Activated CD8-positive, alpha-beta T cell treated with anti-CD3 and anti-CD28 coated beads, Interleukin-2, amount 10 ng/mL, durations not matched to agents 7 days and 5 days (primary cell): ENCODE measurements around the gene ADGRE3. TPM values are rescaled to one million over a fixed set of nuclear protein-coding genes. Genes with fewer than 3 reads are reported as not detected.

ENCODE experiments used
- total RNA-seq, 2 experiments: library from RNA; stranded (reverse); gene quantifications; one replicate each; pipeline ENCODE4 v1.2.3, GENCODE V29; 2021

ADGRE3 gene
- total RNA-seq, 2 experiments from 2014 or later: not detected

Other genes starting within 250 kb of the ADGRE3 start
- gene PKN1, start 241.5 kb downstream of the ADGRE3 start, total RNA-seq: 100 to 1,000 TPM; 244 to 263 TPM
- under 1 TPM; 0.32 to 0.44 TPM for gene PTGER1, start 199.5 kb downstream of the ADGRE3 start, total RNA-seq
- gene GIPC1, start 178.7 kb downstream of the ADGRE3 start, total RNA-seq: 10 to 100 TPM; 37.9 to 39.3 TPM
- 100 to 1,000 TPM; 110 to 112 TPM for gene DNAJB1, start 156.4 kb downstream of the ADGRE3 start, total RNA-seq
- gene TECR, start 145.2 kb downstream of the ADGRE3 start, total RNA-seq: 100 to 1,000 TPM; 153 to 163 TPM
- gene NDUFB7, start 102.8 kb downstream of the ADGRE3 start, total RNA-seq: 100 to 1,000 TPM; 133 to 142 TPM
- gene CLEC17A, start 91.8 kb downstream of the ADGRE3 start, total RNA-seq: not detected
- 1 to 10 TPM; 7.3 TPM for gene ZNF333, start 15.2 kb upstream of the ADGRE3 start, total RNA-seq
- gene ADGRE2, start 103.7 kb upstream of the ADGRE3 start, total RNA-seq: under 1 TPM; 0.21 to 0.29 TPM
- not detected for gene OR7A5, start 160.3 kb upstream of the ADGRE3 start, total RNA-seq
- gene OR7C1, start 160.3 kb upstream of the ADGRE3 start, total RNA-seq: not detected
- gene OR7A10, start 174.1 kb upstream of the ADGRE3 start, total RNA-seq: not detected
- gene OR7A17, start 211.3 kb upstream of the ADGRE3 start, total RNA-seq: not detected